GM10847 (cell line): ENCODE results near the gene DCHS2.

ENCODE experiments used
- POLR2A ChIP-seq: IDR thresholded peaks from 2 replicates; pipeline ENCODE4 v1.6.1; 2011; ENCODE audit not compliant: insufficient read length; ENCODE audit errors: extremely low read depth

DCHS2 gene

DNA sequence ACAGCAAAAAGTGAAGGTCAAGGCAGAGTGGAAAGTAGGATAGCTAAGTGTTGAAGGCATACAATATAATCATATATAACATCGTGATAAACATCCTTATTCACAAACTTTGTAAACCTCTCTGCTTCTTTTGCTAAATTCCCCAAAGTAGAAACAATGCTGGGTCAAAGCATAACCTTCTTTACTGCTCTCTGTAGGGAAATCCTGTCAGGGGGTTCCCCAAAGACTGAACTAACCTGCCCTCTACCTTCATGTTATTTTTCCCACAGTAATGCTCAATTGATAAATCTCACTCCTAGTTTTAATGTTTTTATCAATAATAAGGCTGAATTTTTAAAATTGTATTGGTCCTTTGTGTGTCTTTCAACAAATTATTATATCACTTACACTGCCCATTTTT, 55.7 kb downstream of the DCHS2 start:
- TF ChIP-seq POLR2A, result no peak

DNA sequence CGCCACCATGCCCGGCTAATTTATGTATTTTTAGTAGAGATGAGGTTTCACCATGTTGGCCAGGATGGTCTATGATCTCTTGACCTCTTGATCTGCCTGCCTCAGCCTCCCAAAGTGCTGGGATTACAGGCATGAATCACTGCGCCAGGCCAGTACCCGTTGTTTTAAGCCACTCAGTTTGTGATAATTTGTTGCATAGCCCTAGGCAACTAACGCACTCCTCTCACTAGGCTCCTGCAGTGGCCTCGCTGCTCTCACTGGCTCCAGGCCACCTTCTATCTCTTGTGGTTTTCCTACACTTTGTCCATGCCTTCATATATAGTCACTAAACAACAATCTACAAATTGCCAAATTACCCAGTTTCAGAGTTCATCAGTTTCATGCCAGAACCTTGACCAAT, 58.1 kb downstream of the DCHS2 start:
- no peak for TF ChIP-seq POLR2A

DNA sequence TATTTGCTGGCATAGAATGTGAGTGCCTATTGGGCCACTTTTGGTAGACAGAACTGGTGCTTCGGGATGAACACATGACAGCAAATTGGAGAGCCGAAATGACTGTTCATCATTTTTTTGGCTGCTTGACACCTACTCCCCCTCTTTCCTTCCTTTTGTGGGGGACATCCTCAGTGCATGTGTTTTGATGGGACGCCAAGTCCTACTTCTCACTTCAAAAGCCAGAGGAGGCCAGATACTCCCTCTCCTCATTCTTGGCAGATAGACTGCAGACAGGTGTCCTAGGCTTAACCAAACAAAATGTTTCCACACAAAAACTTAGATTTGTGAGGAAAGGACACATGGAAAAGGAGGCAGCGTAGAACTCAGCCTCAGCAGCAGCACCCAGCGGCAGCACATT, 62.4 kb downstream of the DCHS2 start:
- TF ChIP-seq POLR2A, result no peak

DNA sequence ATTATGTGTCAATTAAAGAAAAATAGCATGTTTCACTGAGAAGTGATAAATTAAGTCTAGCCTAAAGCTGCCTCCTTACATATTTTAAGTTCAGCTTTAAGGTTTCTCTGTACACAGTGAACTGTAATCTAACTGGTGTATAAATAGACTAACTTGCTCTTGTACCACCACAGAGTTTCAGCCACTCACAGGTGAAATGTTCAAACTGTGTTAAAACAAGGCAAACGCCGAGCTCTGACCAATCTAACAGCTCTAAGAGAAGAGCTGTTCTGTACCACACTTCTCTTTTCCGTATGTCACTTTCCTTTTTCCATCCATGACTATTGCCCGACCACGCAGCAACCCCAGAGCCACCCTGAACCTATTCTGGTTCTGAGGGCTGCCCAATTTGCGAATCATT, 64.5 kb downstream of the DCHS2 start:
- TF ChIP-seq POLR2A, result no peak

DNA sequence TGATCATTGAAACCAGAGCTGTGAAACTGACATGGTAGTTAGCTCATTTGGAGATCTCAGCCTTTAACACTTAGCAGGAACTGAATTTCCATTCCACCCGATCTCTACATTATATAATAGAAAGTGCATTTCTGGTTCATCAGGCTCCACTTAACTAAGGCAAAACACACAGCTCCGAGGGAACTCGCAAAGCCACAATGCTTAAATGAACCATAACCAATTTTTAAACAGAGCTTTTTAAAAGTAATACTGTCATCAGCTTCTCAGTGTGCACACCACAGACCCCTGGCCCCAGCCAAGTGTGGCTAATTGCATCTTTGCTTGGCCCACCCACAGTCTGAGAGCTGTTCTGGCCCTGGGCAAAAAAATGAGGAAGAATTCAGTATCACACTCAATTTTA, 66.1 kb downstream of the DCHS2 start:
- no peak for TF ChIP-seq POLR2A

DNA sequence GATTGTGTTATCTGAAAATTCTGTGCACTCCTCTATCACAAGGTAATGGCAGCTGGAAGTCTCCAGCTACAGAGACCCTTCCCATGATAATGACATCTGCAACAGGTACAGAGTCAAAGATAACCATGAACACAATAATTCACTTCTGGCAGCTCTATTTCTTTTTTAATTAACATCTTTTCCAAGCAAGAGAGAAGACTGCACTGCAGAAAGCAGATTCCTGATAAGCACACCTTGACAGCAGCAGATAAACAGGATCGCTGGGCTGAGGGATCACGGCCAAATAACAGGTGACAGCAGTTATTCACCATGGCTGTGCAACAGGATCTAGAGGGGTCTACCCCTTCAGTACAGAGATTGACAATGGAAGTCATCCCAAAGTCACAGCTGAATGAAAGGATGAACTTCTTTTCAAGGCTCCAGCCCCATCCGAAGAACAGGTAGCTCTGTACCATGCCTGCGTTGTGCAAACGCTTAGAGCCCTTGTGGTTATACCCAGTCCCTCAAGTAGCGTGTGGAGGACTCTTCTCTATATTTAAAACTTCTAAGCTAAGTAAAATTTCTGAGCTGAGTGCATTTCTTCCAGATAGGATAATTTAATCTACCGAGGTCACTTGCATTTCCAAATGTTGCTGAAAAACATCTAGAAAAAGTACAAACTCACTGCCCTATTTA, 66.7 kb downstream of the DCHS2 start:
- no peak for TF ChIP-seq POLR2A

DNA sequence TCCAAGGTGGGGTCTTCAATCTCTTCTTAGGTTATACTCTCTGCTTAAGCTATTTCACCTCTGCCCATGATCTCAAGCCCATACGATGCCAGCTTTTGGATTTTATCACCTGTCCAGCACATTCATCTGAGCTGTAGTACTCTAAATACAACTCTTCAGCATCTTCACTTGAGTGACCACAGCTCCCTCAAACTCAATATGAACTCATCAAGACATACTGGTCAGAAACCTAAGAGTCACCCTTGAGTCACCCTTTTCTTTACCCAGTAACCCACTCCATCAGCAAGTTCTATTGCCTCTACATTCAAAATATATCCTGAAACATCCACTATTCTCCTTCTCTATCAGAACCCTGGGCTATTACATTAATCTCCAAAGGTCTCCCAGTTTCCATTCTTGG, 69.4 kb downstream of the DCHS2 start:
- TF ChIP-seq POLR2A, result no peak

DNA sequence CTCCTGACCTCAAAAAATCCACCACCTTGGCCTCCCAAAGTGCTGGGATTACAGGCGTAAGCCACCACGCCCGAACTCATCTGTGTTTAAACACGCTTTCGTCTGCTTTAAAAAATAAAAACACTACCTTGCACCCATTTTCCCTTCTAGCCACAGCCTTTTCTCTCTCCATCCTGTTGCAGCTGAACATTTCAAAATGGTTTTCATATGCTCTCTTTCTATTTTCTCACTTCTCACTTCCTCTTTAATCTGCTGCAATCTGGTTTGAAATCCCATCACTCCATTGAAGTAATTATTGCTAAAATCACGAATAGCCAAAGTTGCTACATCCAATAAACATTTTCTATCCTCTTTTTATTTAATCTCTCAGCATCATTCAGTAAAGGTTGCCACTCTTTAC, 70.0 kb downstream of the DCHS2 start:
- TF ChIP-seq POLR2A, result no peak

DNA sequence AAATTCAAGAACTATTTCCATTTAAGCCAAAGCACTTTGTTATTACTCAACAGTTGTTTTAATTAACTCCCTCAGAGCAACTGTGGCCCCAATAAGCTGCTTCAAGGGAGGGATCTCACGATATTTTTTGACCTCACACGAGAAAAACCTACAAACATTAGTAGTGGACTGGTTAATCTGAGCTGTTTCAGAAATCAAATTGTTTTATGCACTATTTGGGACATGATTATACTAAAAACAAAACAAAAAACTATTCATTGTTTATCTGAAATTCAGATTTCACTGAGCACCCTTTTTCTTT, 74.3 kb downstream of the DCHS2 start:
- TF ChIP-seq POLR2A, result no peak

DNA sequence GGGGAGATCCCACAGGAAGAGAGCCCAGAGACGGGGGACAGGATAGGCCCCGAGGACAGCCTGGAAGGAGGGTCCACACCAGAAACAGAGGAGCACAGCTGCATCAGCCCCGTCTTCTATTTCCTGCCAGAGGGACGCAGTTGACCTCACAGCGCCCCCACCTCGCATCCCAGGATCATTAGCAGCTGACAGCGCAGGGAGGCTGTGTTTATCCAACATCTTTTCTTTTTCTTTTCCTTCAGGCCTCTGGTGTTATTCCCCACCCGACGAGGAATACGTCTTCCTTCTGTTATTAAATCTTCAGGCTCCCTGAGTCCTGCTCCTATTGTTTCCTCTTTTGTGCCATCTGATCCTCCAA, 75.4 kb downstream of the DCHS2 start:
- no peak for TF ChIP-seq POLR2A

DNA sequence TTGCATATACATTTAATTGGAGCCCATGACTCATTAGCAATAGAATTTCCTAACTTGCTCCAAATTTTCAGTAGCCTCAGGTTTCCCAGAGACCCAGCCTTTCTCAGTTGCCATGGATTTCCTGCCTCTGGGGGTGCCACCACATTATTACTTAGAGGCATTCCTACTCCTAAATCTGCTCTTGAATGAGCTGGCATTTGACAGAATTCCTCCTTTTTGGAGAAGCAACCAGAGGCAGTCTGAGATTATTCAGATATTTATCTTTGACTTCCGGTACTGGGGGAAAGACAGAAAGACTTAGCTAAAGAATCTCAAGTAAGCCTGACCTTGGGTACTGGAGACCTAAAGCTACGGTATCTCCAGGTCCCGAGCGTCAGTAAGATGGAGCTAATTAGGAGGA, 76.3 kb downstream of the DCHS2 start:
- no peak for TF ChIP-seq POLR2A

DNA sequence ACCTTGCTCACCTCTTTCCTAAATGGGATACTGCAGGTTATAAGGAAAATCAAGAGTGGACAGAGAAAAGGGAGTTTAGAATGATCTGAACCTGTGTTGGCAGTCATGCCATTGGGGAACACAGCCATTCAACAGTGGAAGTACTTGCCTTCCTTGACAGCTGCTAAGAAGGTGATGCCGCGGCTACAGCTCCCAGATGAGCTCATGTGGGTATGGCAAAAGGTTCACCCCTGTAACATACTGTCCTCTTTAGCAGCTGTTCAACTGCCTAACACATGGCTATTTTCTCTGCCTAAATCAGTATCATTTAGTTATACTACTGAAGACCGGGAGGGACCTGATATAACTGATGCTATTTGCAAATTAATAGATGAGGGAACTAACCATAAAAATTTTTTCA, 76.8 kb downstream of the DCHS2 start:
- TF ChIP-seq POLR2A, result no peak

DNA sequence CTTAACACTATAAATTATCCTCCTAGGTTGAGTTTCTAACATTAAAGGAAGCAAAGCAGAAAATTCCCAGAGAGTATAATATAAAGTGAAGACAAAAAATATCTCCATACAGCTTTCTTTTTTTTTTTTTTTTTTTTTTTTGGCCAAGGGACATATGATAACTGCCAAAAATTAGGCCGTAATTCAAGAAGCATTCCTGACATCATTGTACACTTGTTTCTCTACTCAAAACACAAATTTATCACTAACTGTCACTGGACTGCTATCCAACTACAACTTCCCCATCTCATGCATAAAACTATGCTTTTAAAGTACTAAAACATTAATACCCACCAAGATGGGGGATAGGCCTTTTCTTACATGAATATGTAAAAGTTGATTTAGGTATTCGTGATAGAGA, 77.2 kb downstream of the DCHS2 start:
- TF ChIP-seq POLR2A, result no peak

DNA sequence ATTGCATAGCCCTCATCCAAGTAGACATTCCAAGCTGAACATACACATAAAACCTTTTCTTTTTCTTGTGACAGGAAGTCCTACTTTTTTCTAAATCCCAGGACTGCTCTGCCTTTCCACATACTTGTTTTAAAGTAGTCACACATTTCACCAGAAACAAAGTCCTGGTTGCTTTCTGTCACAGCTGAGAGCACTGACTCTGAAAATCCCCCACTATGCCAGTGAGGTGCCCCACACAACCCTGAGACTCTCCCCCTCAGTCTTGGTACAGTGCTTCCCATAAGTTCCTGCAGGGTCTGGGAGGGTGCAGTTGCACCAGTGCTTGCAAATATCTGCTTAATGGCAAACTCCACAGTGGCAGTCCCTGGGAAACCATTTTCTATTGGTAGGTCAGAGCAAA, 84.2 kb downstream of the DCHS2 start:
- TF ChIP-seq POLR2A, result no peak

DNA sequence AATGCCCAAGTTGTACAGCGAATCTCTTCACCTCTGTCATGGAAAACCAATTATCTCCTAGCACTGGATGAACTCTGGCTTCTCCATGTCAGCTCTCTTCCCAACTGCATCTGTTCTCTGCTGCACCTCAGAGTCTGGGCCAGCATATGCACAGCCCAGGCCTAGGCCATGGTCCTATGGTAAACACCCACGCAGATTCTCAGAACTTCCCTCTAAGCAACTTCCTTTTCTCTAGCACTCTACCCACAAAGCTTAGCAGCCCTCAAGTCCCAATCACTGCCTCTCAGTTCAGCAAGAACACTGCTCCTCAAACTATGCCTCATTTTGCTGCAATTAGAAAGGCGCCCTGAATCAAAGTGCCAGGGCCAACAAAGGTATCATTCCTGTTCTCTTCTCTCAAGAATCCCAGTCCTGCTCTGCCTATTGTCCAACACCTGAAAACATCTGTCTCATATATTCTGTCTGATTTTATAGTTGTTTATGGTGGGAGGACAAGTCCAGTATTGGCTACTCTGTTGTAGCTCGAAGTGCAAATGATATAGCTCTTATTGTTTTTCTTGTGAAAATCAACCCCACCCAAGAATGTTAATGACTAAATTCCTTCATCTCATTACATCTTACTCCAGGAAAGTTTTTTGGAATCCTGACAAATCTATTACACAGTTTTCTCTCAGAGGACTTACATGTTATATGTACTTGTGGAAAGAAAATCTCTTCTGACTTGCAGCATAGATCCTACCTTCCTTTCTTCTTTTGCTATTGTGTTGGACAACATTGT, 85.4 kb downstream of the DCHS2 start:
- TF ChIP-seq POLR2A, result no peak

DNA sequence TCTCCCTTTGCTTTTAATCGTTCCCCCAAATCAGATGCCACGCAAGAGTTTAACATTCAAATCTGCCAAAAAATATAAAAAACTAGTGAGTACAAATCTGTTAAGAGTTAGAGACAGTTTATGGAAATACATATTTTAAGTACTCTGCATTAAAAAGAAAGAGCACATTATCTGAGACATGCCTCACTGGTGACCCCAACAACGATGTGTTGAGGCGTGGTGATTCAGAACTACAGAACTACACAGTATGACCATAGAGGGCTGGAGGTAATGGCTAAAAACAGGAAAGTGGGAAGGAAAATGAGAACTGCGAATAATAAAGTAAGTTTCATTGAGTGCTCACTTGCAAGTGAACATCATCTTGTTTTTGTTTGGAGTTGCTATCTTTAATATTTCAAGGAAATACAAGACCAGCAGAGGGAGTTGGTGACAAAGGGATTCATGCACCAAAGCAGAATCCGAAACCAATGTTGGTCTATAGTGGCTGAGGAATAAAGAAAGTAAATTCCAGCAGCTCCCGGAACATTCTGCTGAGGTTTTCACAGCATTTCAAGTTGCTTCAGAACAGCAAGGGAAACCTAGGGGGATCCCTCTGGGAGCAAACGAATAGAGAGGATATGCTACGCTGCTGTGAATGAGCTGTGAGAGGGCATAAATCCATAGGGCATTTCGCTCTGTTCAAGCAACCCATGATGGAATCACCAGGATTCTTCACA, 92.2 kb downstream of the DCHS2 start:
- TF ChIP-seq POLR2A, result no peak

DNA sequence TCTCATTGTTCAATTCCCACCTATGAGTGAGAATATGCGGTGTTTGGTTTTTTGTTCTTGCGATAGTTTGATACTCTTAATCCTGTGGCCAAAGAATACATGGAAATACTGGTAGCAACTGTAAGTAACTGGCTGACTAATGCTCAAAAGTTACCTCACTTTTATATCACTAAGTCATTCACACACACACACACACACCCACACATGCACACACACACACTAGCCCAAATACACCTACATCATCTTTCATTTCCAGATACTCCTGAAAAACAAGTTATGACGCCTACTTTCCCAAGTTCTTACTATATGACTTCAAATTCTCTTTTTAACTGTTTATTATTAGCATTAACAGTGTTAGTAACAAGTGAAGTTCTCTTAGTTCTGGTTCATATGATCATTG, 101.3 kb downstream of the DCHS2 start:
- no peak for TF ChIP-seq POLR2A

DNA sequence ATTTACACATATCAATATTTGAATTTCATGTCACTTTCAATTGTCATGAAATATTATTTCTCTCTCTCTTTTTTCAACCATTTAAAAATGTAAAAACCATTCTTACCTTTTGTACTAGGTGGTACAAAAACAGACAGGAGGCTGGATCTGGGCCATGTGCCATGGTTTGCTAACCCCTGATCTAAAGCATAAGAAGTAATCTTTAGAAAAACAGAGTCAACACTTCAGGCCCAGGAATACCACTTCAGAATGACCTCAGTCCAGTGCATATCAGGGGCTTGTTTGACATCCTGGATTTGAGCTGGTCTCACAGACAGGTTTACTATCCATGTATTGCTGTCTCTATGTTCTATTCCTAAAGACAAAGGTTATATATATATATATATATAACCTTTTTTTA, 102.5 kb downstream of the DCHS2 start:
- TF ChIP-seq POLR2A, result no peak
